Stimulated activated naive CD8-positive, alpha-beta T cell treated with anti-CD3 and anti-CD28 coated beads, Interleukin-15, Interleukin-2, amounts not matched to agents 100 ng/mL and 50 ng/mL, for 24 hours (primary cell): ENCODE results near the gene MEOX1.

ENCODE experiments used
- H3K27ac Mint-ChIP-seq: one replicate; pipeline ENCODE4 v1.8.0; 2021; ENCODE audit warnings: mild to moderate bottlenecking, mixed read lengths
- H3K27me3 Mint-ChIP-seq: one replicate; pipeline ENCODE4 v1.8.0; 2021; ENCODE audit warnings: mixed read lengths
- H3K36me3 Mint-ChIP-seq: one replicate; pipeline ENCODE4 v1.8.0; 2021; ENCODE audit warnings: low read depth, mixed read lengths
- H3K4me1 Mint-ChIP-seq: one replicate; pipeline ENCODE4 v1.8.0; 2021; ENCODE audit warnings: low read depth, mixed read lengths
- H3K4me3 Mint-ChIP-seq: one replicate; pipeline ENCODE4 v1.8.0; 2021; ENCODE audit warnings: mild to moderate bottlenecking, mixed read lengths
- H3K9me3 Mint-ChIP-seq: one replicate; pipeline ENCODE4 v1.8.0; 2021; ENCODE audit warnings: mixed read lengths

The MEOX1 gene

DNA sequence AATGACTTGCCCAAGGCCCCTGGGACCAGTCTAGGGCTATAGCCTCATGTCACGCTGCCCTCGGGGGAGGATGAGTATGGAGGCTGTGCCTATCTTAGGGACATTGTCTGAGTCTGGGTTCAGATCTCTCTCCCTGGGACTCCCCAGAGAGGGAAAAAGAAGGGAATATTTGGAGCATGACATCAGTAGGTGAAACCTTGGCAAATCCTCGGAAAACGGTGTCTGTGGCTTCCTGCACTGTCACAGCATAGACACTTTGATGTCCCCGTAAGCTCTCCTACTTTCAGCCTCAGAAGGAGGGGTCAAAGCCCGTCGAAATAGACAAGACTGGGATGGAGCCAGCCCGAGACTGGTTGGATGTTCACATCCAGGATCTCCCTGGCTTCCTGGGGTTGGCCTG, 11.3 kb downstream of the MEOX1 start:
- Mint-ChIP-seq H3K27me3 (peaks cover 21% of the 10 kb centered on the region), H3K4me1 (no peaks in the 10 kb centered on the region)

GRCh38 chr17:43648916-43649315, 12.8 kb downstream of the MEOX1 start:
- Mint-ChIP-seq H3K36me3 (no peaks in the 10 kb centered on the region), H3K4me1 (no peaks in the 10 kb centered on the region), H3K9me3 (no peaks in the 10 kb centered on the region), H3K27me3 (peaks cover 30% of the 10 kb centered on the region), H3K27ac (no peak overlapping the region), H3K4me3 (no peak overlapping the region)

More for the DNA sequence above, 11.3 kb downstream of the MEOX1 start:
- no peaks in the 10 kb centered on the region for H3K9me3 Mint-ChIP-seq
- no peak overlapping the region for H3K27ac Mint-ChIP-seq
- no peak overlapping the region for H3K4me3 Mint-ChIP-seq
- no peaks in the 10 kb centered on the region for H3K36me3 Mint-ChIP-seq

- Mint-ChIP-seq H3K4me3 (no peak overlapping the region), H3K27ac (no peak overlapping the region), H3K27me3 (peaks cover 30% of the 10 kb centered on the region), H3K4me1 (peaks cover 6% of the 10 kb centered on the region), H3K9me3 (no peaks in the 10 kb centered on the region), H3K36me3 (no peaks in the 10 kb centered on the region)
Measured at GRCh38 chr17:43645765-43646481, 15.8 kb downstream of the MEOX1 start.

GRCh38 chr17:43645450-43645764, 16.3 kb downstream of the MEOX1 start:
- Mint-ChIP-seq H3K9me3 (no peaks in the 10 kb centered on the region), H3K27me3 (peaks cover 30% of the 10 kb centered on the region), H3K4me1 (peaks cover 9% of the 10 kb centered on the region), H3K36me3 (no peaks in the 10 kb centered on the region), H3K27ac (no peak overlapping the region), H3K4me3 (no peak overlapping the region)

DNA sequence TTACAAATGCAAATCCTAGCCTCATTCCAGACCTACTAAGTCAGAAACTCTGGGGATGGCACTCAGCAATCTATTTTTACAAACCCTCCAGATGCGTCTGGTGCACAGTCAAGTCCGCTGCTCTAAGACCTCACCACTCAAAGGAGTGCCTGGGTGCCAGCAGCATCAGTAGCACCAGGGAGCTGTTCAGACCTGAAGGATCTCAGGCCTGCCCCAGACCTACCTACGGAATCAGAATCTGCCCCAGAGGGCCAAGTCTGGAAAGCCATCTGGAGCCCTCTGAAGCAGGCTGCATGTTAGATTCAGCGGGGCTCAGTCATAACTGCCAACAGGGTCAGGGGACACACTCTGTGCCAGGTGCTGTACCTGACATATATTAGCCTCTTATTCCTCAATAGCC, 17.6 kb downstream of the MEOX1 start:
- Mint-ChIP-seq H3K36me3 (no peaks in the 10 kb centered on the region), H3K9me3 (no peaks in the 10 kb centered on the region), H3K4me3 (no peak overlapping the region), H3K4me1 (peaks cover 10% of the 10 kb centered on the region), H3K27ac (no peak overlapping the region), H3K27me3 (peaks cover 30% of the 10 kb centered on the region)

- no peak overlapping the region for H3K27ac Mint-ChIP-seq
- no peaks in the 10 kb centered on the region for H3K36me3 Mint-ChIP-seq
- H3K4me3 Mint-ChIP-seq, result peak overlapping the region; percentile 21
- H3K4me1 Mint-ChIP-seq, result peaks cover 10% of the 10 kb centered on the region
- peaks cover 12% of the 10 kb centered on the region for H3K27me3 Mint-ChIP-seq
- no peaks in the 10 kb centered on the region for H3K9me3 Mint-ChIP-seq
Measured at GRCh38 chr17:43641416-43641815, 20.3 kb downstream of the MEOX1 start.

GRCh38 chr17:43640491-43641252, 21.1 kb downstream of the MEOX1 start:
- peaks cover 10% of the 10 kb centered on the region for H3K4me1 Mint-ChIP-seq
- no peak overlapping the region for H3K27ac Mint-ChIP-seq
- no peak overlapping the region for H3K4me3 Mint-ChIP-seq

DNA sequence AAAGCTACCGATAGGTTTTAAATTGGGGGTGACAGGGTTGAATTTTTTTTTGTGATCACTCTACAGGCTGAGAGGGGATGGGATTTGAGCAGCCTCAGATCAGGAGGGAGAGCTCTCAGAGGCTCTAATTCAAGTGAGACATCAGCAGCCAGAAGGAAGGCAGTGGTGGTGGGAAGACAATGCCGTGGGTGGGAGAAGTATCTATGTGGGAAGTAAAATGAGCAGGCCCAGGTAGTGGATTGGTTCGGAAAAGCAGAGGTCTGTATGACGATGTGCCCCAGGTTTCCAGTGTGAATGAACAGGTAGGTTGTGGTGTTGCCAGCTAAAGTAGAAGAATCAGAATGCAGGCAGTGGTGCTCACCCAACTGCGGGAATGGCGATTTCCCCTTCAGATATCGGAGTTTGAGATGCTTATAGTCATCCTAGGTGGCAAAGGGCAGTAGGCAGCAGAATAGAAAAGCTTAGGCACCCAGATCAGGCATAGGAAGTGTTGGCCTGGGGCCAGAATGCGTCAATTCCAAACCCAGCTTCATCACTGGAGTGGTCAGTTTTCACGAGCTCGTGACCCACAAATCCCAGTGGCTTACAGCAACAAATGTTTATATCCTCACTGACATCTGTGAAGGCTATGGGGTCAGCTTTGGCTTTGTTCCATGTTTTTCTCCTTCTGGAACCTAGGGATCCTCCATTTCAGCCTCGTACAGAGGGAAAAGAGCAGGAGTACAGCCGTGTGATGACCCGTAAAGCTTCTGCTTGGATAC, 24.0 kb downstream of the MEOX1 start:
- no peaks in the 10 kb centered on the region for H3K9me3 Mint-ChIP-seq
- no peak overlapping the region for H3K4me3 Mint-ChIP-seq

More at GRCh38 chr17:43640491-43641252, 21.1 kb downstream of the MEOX1 start:
- H3K9me3 Mint-ChIP-seq, result no peaks in the 10 kb centered on the region
- peaks cover 12% of the 10 kb centered on the region for H3K27me3 Mint-ChIP-seq
- H3K36me3 Mint-ChIP-seq, result no peaks in the 10 kb centered on the region

GRCh38 chr17:43636426-43636825, 25.3 kb downstream of the MEOX1 start:
- Mint-ChIP-seq H3K9me3 (no peaks in the 10 kb centered on the region), H3K4me1 (peaks cover 8% of the 10 kb centered on the region), H3K4me3 (no peak overlapping the region), H3K27me3 (peaks cover 7% of the 10 kb centered on the region), H3K27ac (no peak overlapping the region), H3K36me3 (no peaks in the 10 kb centered on the region)

More for the DNA sequence above, 24.0 kb downstream of the MEOX1 start:
- Mint-ChIP-seq H3K27me3 (peaks cover 7% of the 10 kb centered on the region), H3K36me3 (no peaks in the 10 kb centered on the region), H3K27ac (no peak overlapping the region), H3K4me1 (peaks cover 10% of the 10 kb centered on the region)

GRCh38 chr17:43634591-43635125, 27.1 kb downstream of the MEOX1 start:
- peaks cover 11% of the 10 kb centered on the region for H3K27me3 Mint-ChIP-seq
- H3K9me3 Mint-ChIP-seq, result no peaks in the 10 kb centered on the region
- H3K27ac Mint-ChIP-seq, result no peak overlapping the region
- no peak overlapping the region for H3K4me3 Mint-ChIP-seq
- H3K36me3 Mint-ChIP-seq, result no peaks in the 10 kb centered on the region
- no peaks in the 10 kb centered on the region for H3K4me1 Mint-ChIP-seq

DNA sequence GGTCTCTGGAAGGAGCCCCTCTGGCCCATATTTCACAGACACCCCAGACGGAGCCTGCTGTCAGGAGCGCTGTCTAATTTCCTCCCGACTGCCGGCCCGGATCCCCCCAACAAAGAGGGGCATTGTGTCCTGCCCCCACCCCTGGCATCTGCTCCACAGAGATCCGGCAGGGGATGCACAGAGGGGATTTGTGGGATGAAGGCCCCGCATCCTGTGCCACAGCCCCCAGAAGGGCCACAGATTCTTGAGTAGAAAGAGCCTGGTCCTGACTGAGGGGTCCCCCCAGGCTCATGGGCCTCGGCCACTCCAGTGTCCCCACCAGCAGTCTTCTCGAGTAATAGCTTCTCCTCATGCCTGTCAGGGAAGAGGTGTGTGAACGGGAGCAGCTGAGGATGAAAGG, 29.5 kb downstream of the MEOX1 start:
- Mint-ChIP-seq H3K4me1 (no peaks in the 10 kb centered on the region), H3K27me3 (peaks cover 15% of the 10 kb centered on the region), H3K27ac (no peak overlapping the region), H3K9me3 (no peaks in the 10 kb centered on the region), H3K4me3 (no peak overlapping the region), H3K36me3 (no peaks in the 10 kb centered on the region)

DNA sequence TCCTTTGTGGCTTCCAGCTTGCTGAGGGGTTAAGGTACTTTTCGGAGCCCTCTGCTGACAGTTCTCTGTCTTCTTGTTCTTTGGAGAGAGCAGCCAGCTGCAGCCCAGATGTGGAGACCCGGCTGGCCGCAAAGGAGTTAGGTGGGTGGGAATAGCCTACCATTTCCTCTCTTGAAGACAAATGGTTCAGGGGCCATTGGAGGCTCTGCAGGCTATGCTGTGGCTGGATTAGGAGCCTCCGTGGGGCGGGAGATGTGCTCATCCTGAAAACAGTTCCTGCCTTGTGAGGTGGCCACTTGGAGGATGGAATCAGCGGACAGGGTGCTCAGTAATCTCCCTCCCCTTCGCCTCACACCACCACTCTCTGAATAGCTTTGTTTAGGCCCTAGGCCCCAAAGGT, 30.3 kb downstream of the MEOX1 start:
- no peak overlapping the region for H3K4me3 Mint-ChIP-seq
- H3K27me3 Mint-ChIP-seq, result peaks cover 14% of the 10 kb centered on the region
- no peaks in the 10 kb centered on the region for H3K9me3 Mint-ChIP-seq
- no peak overlapping the region for H3K27ac Mint-ChIP-seq
- no peaks in the 10 kb centered on the region for H3K36me3 Mint-ChIP-seq
- no peaks in the 10 kb centered on the region for H3K4me1 Mint-ChIP-seq

- Mint-ChIP-seq H3K27ac (no peak overlapping the region), H3K36me3 (no peaks in the 10 kb centered on the region), H3K27me3 (peaks cover 12% of the 10 kb centered on the region), H3K9me3 (no peaks in the 10 kb centered on the region), H3K4me3 (no peak overlapping the region), H3K4me1 (no peaks in the 10 kb centered on the region)
Measured at GRCh38 chr17:43628089-43628650, 33.6 kb downstream of the MEOX1 start.

DNA sequence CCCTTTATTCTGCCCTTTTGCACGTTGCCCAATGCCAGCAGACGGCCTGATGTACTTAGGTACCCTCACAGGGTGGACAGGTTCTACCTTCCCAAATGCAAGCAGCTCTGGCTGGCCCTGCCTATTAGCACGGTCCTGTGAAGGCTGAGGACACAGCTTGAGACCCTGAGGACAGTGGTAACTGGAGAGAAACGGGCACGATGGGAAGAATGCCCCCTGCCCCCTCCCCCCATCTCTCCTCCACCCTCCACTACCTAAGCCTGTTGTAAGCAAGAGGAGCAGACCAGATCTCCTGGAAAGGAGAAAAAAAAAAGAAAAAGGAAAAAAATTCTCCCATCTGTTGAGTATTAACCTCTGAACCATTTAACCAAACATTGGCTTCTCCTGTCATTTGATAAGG, 34.1 kb downstream of the MEOX1 start:
- Mint-ChIP-seq H3K27me3 (peaks cover 15% of the 10 kb centered on the region), H3K4me3 (no peak overlapping the region), H3K4me1 (no peaks in the 10 kb centered on the region), H3K36me3 (no peaks in the 10 kb centered on the region), H3K9me3 (no peaks in the 10 kb centered on the region), H3K27ac (no peak overlapping the region)

DNA sequence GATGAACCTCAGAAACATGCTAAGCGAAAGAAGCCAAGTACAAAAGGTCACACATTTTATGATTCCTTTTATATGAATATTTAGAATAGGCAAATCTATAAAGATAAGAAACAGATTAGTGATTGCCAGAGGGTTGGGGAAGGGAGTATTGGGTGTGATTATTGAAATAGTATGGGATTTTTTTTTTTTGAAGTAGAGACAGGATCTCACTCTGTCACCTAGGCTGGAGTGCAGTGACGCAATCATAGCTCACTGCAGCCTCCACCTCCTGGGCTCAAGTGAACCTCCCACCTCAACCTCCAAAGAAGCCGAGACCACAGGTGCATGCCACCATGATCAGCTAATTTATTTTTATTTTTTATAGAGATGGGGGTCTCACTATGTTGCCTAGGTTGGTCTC, 35.7 kb downstream of the MEOX1 start:
- Mint-ChIP-seq H3K27ac (no peak overlapping the region), H3K27me3 (peaks cover 15% of the 10 kb centered on the region), H3K36me3 (no peaks in the 10 kb centered on the region), H3K9me3 (no peaks in the 10 kb centered on the region), H3K4me3 (no peak overlapping the region), H3K4me1 (no peaks in the 10 kb centered on the region)
